Transverse colon (tissue), 4 donors: ENCODE results near the gene B4GALNT1. TPM values are rescaled to one million over a fixed set of nuclear protein-coding genes. Genes with fewer than 3 reads are reported as not detected.

Experiments
- DNase-seq: peaks from one replicate; pipeline ENCODE4 v3.0.0-alpha.2; 2019
- H3K27ac ChIP-seq, 4 donors: fragments of 200-600 bp; sonication (generic); 2 replicates each; pipeline ENCODE4 v1.5.1; 2016 to 2018; ENCODE audit warnings: inconsistent platforms in 4 of 4
- H3K27me3 ChIP-seq: fragments of 200-600 bp; sonication (generic); 2 replicates; pipeline ENCODE4 v1.5.1; 2017; ENCODE audit warnings: inconsistent platforms
- H3K36me3 ChIP-seq, 4 donors: fragments of 200-600 bp; sonication (generic); 2 replicates each; pipeline ENCODE4 v1.5.1; 2017 to 2019; ENCODE audit warnings: inconsistent platforms in 4 of 4
- H3K4me1 ChIP-seq, 4 donors: fragments of 200-600 bp; sonication (generic); 2 replicates each; pipeline ENCODE4 v1.5.1; 2017 to 2020; ENCODE audit warnings: inconsistent platforms in 4 of 4
- H3K4me3 ChIP-seq, 4 donors: fragments of 200-600 bp; sonication (generic); 1 replicate in 1 of 4; 2 replicates in 3 of 4; pipeline versions ENCODE4 v1.5.1 to v1.6.1; 2017 to 2019; ENCODE audit warnings: inconsistent platforms in 4 of 4
- H3K9me3 ChIP-seq, 2 donors: fragments of 200-600 bp; sonication (generic); 2 replicates each; pipeline ENCODE4 v1.5.1; 2017 to 2019; ENCODE audit warnings: inconsistent platforms in 2 of 2
- EP300 ChIP-seq: sonication (generic); formaldehyde crosslinking; IDR thresholded peaks from one replicate; pipeline ENCODE4 v1.6.1; 2017; ENCODE audit warnings: antibody characterized with exemption, low read depth
- POLR2A ChIP-seq: fragments of 450-650 bp; IDR thresholded peaks from one replicate; pipeline ENCODE4 v1.6.1; 2016; ENCODE audit warnings: antibody characterized with exemption, mild to moderate bottlenecking, moderate library complexity
- POLR2AphosphoS5 ChIP-seq, 3 donors: sonication (generic); formaldehyde crosslinking; IDR thresholded peaks; one replicate each; pipeline ENCODE4 v1.6.1; 2016; ENCODE audit warnings: antibody characterized with exemption in 3 of 3
- WGBS, 2 donors: methylation state at CpG; one replicate each; pipeline ENCODE4 v1.1.5; 2018; ENCODE audit warnings: low coverage in 1 of 2; 5-methylcytosine and 5-hydroxymethylcytosine counted together
- in situ Hi-C, 4 donors: fragments of 200-750 bp; cut with MboI; loops; one replicate each; pipeline versions ENCODE4 v1.15.0 to v1.15.1; 2017; ENCODE audit warnings: low sequenced_read_pairs in 3 of 4, low pct_ligation_motif_present in 1 of 4, low pct_unique_long_range_greater_than_20kb in 1 of 4
- intact Hi-C: fragments of 100-400 bp; cut with DNase I; formaldehyde crosslinking; loops from one replicate; pipeline ENCODE4 v1.15.1; 2023; ENCODE audit warnings: low total_unique reads
- total RNA-seq, 4 donors: library from RNA; depleted of rRNA; stranded (reverse); fragments of >200 nt; gene quantifications; one replicate each; pipeline ENCODE4 v1.1.0, GENCODE V29; 2016
- TF ChIP-seq, protein P1 (sequence below), 5 experiments: fragments of 200-600 bp in 3 of 5; fragments of 450-650 bp in 2 of 5; sonication (generic) in 3 of 5; IDR thresholded peaks; 1 replicate in 2 of 5; 2 replicates in 3 of 5; pipeline ENCODE4 v1.5.1; 2016 to 2017; ENCODE audit warnings: antibody characterized with exemption in 5 of 5, inconsistent platforms in 3 of 5, mild to moderate bottlenecking in 2 of 5, moderate library complexity in 1 of 5

B4GALNT1 gene
- total RNA-seq, 4 donors from 2014 or later = 0.68 to 6.4 (median 2.1) TPM; not detected in 1

DNA sequence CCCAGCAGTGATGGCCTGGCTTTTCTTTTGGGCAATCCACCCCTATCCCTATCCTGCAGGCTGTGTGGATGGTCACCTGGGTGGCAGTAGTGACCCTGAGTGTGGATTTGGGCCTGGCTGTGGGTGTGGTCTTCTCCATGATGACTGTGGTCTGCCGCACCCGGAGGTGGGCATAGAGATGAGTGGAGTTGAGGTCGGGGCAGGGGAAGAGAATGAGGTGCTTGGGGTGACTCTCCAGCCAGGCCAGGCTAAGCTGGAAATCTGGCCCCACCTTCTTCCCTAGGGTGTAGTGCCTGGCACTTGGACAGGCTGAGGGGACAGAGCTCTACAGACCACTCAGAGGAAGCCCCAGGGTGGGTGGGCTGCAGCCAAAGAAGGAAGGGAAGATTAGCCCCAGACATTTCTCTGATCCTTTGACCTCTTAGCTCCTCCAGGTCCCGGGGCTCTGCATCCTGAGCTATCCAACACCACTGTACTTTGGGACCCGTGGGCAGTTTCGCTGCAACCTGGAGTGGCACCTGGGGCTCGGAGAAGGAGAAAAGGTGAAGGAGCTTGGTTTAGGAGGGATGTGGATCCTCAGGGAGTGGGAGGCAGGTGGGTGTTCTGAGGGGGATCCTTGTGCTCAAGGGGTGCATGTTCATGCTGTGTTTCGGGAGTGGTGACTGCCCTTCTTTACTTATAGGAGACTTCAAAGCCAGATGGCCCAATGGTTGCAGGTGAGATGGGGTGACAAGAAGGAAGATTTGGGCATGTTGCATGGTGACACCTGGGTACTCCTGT lies 8.4 kb downstream of the B4GALNT1 start:
- 67 to 69% methylated on average over 1 to 8 of the region's 8 CpGs for WGBS, 2 donors
- H3K4me3 ChIP-seq = no peak overlapping the region
- no peaks in the 10 kb centered on the region for H3K9me3 ChIP-seq
- TF ChIP-seq POLR2A = no peak
- peaks cover 0 to 24% (median 11%) of the 10 kb centered on the region in 4 donors for H3K4me1 ChIP-seq
- in situ Hi-C loops = loop anchor here in 3 of 4 donors (5.0 to 10.0 kb wide), 3 partner anchors 42 to 157 kb away; no protein-coding TSS in a partner anchor
- H3K36me3 ChIP-seq = no peaks in the 10 kb centered on the region
- intact Hi-C loops = no loop called here
- no peak overlapping the region for H3K27ac ChIP-seq
- H3K27me3 ChIP-seq = peaks cover 98% of the 10 kb centered on the region
- DNase-seq = no peak

DNA sequence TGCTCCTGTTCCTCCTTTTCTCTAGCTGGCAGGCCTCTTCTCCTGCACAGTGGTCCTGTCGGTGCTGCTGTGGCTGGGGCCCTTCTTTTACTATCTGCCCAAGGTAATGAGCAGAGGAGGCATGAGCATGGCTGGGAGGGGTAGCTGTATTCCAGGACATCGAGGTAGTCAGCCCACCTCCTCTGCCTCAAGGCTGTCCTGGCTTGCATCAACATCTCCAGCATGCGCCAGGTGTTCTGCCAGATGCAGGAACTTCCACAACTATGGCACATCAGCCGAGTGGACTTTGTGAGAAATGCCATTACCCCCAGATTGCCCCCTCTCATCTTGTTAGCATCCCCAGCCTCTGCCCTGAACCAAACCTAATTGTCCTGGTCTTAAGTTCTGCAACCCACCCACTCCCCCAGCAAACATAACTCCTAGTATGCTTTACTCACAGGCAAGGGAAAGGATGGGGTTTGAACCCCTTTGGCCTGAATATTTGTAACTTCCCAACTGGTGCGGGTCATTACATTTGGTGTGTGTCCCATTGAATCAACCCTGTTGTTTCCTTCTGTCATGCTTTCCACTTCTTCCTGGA lies 9.1 kb downstream of the B4GALNT1 start:
- H3K27ac ChIP-seq = no peak overlapping the region
- WGBS, 2 donors = 60 to 62% methylated on average over 2 to 5 of the region's 5 CpGs
- H3K4me1 ChIP-seq = peaks cover 0 to 29% (median 14%) of the 10 kb centered on the region in 4 donors
- H3K27me3 ChIP-seq = peaks cover 100% of the 10 kb centered on the region
- no peaks in the 10 kb centered on the region for H3K36me3 ChIP-seq
- TF ChIP-seq POLR2AphosphoS5 (IDR thresholded peaks at IDR 0.05) = no peak
- no peak overlapping the region for H3K4me3 ChIP-seq
- intact Hi-C loops (no loop called here), in situ Hi-C loops (loop anchor here in 2 of 4 donors (5.0 to 10.0 kb wide), 2 partner anchors 42 to 49 kb away; no protein-coding TSS in a partner anchor)
- H3K9me3 ChIP-seq = no peaks in the 10 kb centered on the region
- no peak for DNase-seq

DNA sequence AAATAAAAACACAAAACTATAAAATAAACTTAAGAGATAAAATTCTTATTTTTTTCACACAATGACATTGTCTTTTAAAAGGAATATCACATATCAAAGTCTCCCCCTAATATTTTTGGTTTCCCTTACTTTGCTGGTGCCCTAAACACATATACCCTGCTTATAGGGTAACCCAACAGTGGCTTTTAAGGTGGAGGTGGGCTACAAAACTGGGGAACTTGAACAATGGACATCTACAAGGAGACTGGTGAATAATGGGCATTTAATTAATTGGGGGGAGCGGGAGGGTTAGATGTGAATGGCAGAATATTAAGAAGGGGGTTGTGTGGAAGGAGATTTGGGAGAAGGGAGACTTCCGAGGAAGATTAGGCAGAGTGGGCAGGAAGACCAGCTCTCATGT lies 9.6 kb downstream of the B4GALNT1 start:
- Histone ChIP-seq H3K4me3 (no peak overlapping the region), H3K4me1 (peaks cover 0 to 29% (median 14%) of the 10 kb centered on the region in 4 donors), H3K27me3 (peaks cover 100% of the 10 kb centered on the region), H3K36me3 (no peaks in the 10 kb centered on the region), H3K27ac (no peak overlapping the region), H3K9me3 (no peaks in the 10 kb centered on the region)
- no peak for TF ChIP-seq POLR2A
- no peak for TF ChIP-seq POLR2AphosphoS5 (IDR thresholded peaks at IDR 0.05)
- TF ChIP-seq, protein P1, sequence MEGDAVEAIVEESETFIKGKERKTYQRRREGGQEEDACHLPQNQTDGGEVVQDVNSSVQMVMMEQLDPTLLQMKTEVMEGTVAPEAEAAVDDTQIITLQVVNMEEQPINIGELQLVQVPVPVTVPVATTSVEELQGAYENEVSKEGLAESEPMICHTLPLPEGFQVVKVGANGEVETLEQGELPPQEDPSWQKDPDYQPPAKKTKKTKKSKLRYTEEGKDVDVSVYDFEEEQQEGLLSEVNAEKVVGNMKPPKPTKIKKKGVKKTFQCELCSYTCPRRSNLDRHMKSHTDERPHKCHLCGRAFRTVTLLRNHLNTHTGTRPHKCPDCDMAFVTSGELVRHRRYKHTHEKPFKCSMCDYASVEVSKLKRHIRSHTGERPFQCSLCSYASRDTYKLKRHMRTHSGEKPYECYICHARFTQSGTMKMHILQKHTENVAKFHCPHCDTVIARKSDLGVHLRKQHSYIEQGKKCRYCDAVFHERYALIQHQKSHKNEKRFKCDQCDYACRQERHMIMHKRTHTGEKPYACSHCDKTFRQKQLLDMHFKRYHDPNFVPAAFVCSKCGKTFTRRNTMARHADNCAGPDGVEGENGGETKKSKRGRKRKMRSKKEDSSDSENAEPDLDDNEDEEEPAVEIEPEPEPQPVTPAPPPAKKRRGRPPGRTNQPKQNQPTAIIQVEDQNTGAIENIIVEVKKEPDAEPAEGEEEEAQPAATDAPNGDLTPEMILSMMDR (IDR thresholded peaks at IDR 0.05) = no peak
- TF ChIP-seq EP300 = no peak
- no peak for DNase-seq
- intact Hi-C loops = no loop called here
- in situ Hi-C loops = loop anchor here in 2 of 4 donors (5.0 to 10.0 kb wide), 2 partner anchors 41 to 49 kb away; no protein-coding TSS in a partner anchor
- WGBS, 2 donors = 69 to 82% methylated on average over 2 of the region's 2 CpGs

DNA sequence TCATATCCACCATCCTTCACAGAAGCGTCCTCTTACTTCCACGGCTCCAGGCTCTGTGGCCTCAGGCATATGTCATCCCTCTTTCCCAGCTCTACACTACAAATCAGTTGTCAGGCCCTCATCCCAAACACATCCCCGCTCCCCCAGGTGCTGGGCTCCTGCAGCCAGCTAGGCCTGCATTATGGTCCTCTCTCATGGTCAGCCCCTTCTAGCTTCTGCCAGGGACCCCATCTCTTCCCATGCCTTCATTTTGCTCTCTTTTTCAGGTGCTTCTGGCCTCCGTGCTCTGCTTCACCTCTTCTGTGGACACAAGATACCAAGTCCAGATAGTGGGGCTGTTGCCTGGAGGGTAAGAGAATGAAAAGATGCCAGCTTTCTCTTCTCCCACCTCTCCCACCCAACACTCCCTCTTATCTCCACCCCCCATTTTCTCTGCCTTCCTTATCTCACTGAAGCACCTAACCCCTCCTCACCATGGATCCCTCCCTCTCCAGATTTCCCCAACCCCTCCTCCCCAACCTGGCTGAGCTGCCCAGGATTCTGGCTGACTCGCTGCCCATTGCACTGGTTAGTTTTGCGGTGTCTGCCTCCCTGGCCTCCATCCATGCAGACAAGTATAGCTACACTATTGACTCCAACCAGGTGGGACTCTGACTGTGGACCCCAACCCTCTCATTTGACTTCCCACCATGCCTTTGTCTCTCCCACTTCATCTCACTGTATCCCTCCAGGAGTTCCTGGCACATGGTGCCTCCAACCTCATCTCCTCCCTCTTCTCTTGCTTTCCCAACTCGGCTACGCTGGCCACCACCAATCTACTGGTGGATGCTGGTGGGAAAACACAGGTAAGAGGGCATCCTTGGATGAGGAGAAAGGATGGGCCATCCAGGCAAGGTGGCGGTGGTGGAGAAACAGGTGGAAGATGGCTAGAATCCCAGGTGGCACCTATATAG lies 10.4 kb downstream of the B4GALNT1 start:
- Histone ChIP-seq H3K9me3 (no peaks in the 10 kb centered on the region), H3K27me3 (peaks cover 100% of the 10 kb centered on the region), H3K36me3 (no peaks in the 10 kb centered on the region), H3K4me3 (no peak overlapping the region), H3K27ac (no peak overlapping the region), H3K4me1 (peaks cover 0 to 26% (median 14%) of the 10 kb centered on the region in 4 donors)
- intact Hi-C loops = no loop called here
- no peak for DNase-seq
- in situ Hi-C loops = loop anchor here in 2 of 4 donors (5.0 to 10.0 kb wide), 2 partner anchors 40 to 48 kb away; no protein-coding TSS in a partner anchor
- WGBS, 2 donors = 75 to 78% methylated on average over 3 to 9 of the region's 9 CpGs
- no peak for TF ChIP-seq POLR2A
- no peak for TF ChIP-seq POLR2AphosphoS5 (IDR thresholded peaks at IDR 0.05)
- no peak for TF ChIP-seq EP300
- TF ChIP-seq, protein P1 (IDR thresholded peaks at IDR 0.05) = no peak
